ENCODE results near the gene ZNF394. TPM values are rescaled to one million over a fixed set of nuclear protein-coding genes. Genes with fewer than 3 reads are reported as not detected.

ZNF394 gene
- total and polyA plus RNA-seq, 4 donors, result 5.5 to 18.3 (median 12.1) TPM

- H3K9me3 ChIP-seq (ENCODE audit: control insufficient read depth in 4 of 4, low read length in 3 of 4), result no peaks in the 10 kb centered on the region
- no peaks in the 10 kb centered on the region for H3K27me3 ChIP-seq (ENCODE audit: control insufficient read depth in 4 of 4, insufficient read depth in 4 of 4, low read length in 3 of 4)
- TF ChIP-seq, protein P1, sequence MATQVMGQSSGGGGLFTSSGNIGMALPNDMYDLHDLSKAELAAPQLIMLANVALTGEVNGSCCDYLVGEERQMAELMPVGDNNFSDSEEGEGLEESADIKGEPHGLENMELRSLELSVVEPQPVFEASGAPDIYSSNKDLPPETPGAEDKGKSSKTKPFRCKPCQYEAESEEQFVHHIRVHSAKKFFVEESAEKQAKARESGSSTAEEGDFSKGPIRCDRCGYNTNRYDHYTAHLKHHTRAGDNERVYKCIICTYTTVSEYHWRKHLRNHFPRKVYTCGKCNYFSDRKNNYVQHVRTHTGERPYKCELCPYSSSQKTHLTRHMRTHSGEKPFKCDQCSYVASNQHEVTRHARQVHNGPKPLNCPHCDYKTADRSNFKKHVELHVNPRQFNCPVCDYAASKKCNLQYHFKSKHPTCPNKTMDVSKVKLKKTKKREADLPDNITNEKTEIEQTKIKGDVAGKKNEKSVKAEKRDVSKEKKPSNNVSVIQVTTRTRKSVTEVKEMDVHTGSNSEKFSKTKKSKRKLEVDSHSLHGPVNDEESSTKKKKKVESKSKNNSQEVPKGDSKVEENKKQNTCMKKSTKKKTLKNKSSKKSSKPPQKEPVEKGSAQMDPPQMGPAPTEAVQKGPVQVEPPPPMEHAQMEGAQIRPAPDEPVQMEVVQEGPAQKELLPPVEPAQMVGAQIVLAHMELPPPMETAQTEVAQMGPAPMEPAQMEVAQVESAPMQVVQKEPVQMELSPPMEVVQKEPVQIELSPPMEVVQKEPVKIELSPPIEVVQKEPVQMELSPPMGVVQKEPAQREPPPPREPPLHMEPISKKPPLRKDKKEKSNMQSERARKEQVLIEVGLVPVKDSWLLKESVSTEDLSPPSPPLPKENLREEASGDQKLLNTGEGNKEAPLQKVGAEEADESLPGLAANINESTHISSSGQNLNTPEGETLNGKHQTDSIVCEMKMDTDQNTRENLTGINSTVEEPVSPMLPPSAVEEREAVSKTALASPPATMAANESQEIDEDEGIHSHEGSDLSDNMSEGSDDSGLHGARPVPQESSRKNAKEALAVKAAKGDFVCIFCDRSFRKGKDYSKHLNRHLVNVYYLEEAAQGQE (IDR thresholded peaks at IDR 0.05), result no peak
- TF ChIP-seq, protein P2, sequence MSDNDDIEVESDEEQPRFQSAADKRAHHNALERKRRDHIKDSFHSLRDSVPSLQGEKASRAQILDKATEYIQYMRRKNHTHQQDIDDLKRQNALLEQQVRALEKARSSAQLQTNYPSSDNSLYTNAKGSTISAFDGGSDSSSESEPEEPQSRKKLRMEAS (IDR thresholded peaks at IDR 0.05), result no peak
- TF ChIP-seq GABPA (IDR thresholded peaks at IDR 0.05 in 1 of 2, conservative IDR thresholded peaks at IDR 0.05 in 1 of 2) (no peak), SP1 (IDR thresholded peaks at IDR 0.05) (no peak), RAD21 (IDR thresholded peaks at IDR 0.05) (no peak), TAF1 (conservative IDR thresholded peaks at IDR 0.05) (no peak), RXRA (IDR thresholded peaks at IDR 0.05) (no peak), YY1 (IDR thresholded peaks at IDR 0.05) (no peak), EGR1 (IDR thresholded peaks at IDR 0.05; ENCODE audit: low read depth in 2 of 2) (no peak), FOXA2 (IDR thresholded peaks at IDR 0.05) (no peak), HNF4A (conservative IDR thresholded peaks at IDR 0.05) (no peak), NR2F2 (IDR thresholded peaks at IDR 0.05) (no peak), JUND (IDR thresholded peaks at IDR 0.05) (no peak), HNF4G (IDR thresholded peaks at IDR 0.05) (no peak), FOXA1 (IDR thresholded peaks at IDR 0.05) (no peak), CTCF (IDR thresholded peaks at IDR 0.05; ENCODE audit: low read depth, low read length, missing input control) (no peak)
- TF ChIP-seq, protein P3, sequence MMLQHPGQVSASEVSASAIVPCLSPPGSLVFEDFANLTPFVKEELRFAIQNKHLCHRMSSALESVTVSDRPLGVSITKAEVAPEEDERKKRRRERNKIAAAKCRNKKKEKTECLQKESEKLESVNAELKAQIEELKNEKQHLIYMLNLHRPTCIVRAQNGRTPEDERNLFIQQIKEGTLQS (IDR thresholded peaks at IDR 0.05), result no peak
- TF ChIP-seq, protein P4, sequence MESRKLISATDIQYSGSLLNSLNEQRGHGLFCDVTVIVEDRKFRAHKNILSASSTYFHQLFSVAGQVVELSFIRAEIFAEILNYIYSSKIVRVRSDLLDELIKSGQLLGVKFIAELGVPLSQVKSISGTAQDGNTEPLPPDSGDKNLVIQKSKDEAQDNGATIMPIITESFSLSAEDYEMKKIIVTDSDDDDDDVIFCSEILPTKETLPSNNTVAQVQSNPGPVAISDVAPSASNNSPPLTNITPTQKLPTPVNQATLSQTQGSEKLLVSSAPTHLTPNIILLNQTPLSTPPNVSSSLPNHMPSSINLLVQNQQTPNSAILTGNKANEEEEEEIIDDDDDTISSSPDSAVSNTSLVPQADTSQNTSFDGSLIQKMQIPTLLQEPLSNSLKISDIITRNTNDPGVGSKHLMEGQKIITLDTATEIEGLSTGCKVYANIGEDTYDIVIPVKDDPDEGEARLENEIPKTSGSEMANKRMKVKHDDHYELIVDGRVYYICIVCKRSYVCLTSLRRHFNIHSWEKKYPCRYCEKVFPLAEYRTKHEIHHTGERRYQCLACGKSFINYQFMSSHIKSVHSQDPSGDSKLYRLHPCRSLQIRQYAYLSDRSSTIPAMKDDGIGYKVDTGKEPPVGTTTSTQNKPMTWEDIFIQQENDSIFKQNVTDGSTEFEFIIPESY (IDR thresholded peaks at IDR 0.05), result no peak
- no peak overlapping the region for H3K9ac ChIP-seq (ENCODE audit: low read depth in 1 of 2, low read length in 2 of 2)
- no peak for DNase-seq (ENCODE audit: low spot score)
- no peak overlapping the region for H3K4me3 ChIP-seq (ENCODE audit: low read depth in 1 of 3, low read length in 3 of 3)
- no peak overlapping the region for H3K27ac ChIP-seq (ENCODE audit: low read depth in 1 of 2, low read length in 2 of 2)
- H3K4me1 ChIP-seq (ENCODE audit: control insufficient read depth in 4 of 4, insufficient read depth in 4 of 4, low read length in 3 of 4), result no peaks in the 10 kb centered on the region
- WGBS, result 96% methylated on average over 11 of the region's 11 CpGs
- H3K36me3 ChIP-seq (ENCODE audit: control insufficient read depth in 4 of 4, insufficient read depth in 3 of 4, low read depth in 1 of 4, low read length in 3 of 4), result peaks cover 29 to 86% (median 32%) of the 10 kb centered on the region in 4 donors
These were observed 47.0 kb downstream of the ZNF394 start for GRCh38 chr7:99453105-99453504.
